K562 (cell line): ENCODE measurements around the gene MKS1. TPM values are rescaled to one million over a fixed set of nuclear protein-coding genes. Genes with fewer than 3 reads are reported as not detected.

Experiments
- ATAC-seq: fragments of 200-7000 bp; cut with Tn5 transposase; 3 replicates; pipeline ENCODE4 v1.9.1; 2020; ENCODE audit warnings: moderate library complexity
- BruUV-seq: library from RNA; stranded (reverse); fragments of 400-500 nt; replicated peaks from 2 replicates; lab custom pipeline; 2021; lab: Mats Ljungman, UMichigan
- CTCF ChIA-PET: fragments of 300-600 bp; formaldehyde crosslinking; extraction: SDS; loops from one replicate; lab custom pipeline; 2021; ENCODE audit warnings: low intra/inter-chr PET ratio; lab: Yijun Ruan, JAX
- POLR2A ChIA-PET: fragments of 300-600, 350-650 bp; sonication (Branson Sonifier 250); formaldehyde crosslinking; extraction: SDS; loops from one replicate; lab custom pipeline; 2021; ENCODE audit warnings: antibody characterized with exemption, inconsistent platforms; lab: Yijun Ruan, JAX
- DNase-seq, 4 experiments: peaks; one replicate each; pipeline versions ENCODE4 v3.0.0 to v3.0.0-alpha.2; 2011 to 2018; ENCODE audit warnings: low spot score in 3 of 4, mixed read lengths in 3 of 4; ENCODE audit errors: extremely low read depth in 1 of 4
- FAIRE-seq: peaks from 2 replicates; lab custom pipeline; 2011; peaks lifted over from hg19 to GRCh38; lab: Jason Lieb, UNC
- H2AFZ ChIP-seq: 2 replicates; pipeline ENCODE4 v1.6.0; 2011; ENCODE audit warnings: low read depth, low read length, control low read depth, inconsistent platforms
- H3K27ac ChIP-seq: fragments of 200-600 bp; 3 replicates; pipeline ENCODE4 v1.8.0; 2011; ENCODE audit warnings: low read depth, mild to moderate bottlenecking, control low read depth, inconsistent platforms, low read length, moderate library complexity, mixed read lengths; ENCODE audit errors: extremely low read depth
- H3K27me3 ChIP-seq, 2 experiments: fragments of 300-600 bp in 1 of 2; 2 replicates in 1 of 2; 3 replicates in 1 of 2; pipeline versions ENCODE4 v1.6.0 to v1.8.0; 2011; ENCODE audit warnings: inconsistent platforms in 2 of 2, low read length in 2 of 2, mild to moderate bottlenecking in 1 of 2, mixed read lengths in 1 of 2, moderate library complexity in 1 of 2; ENCODE audit not compliant: control insufficient read depth in 2 of 2, insufficient read depth in 2 of 2
- H3K36me3 ChIP-seq: fragments of 300-600 bp; 3 replicates; pipeline ENCODE4 v1.8.0; 2011; ENCODE audit warnings: mild to moderate bottlenecking, low read length, inconsistent platforms; ENCODE audit not compliant: control insufficient read depth, insufficient read depth
- H3K4me1 ChIP-seq, 2 experiments: fragments of 200-600 bp in 1 of 2; replicated peaks in 1 of 2; 2 replicates in 1 of 2; 3 replicates in 1 of 2; pipeline versions ENCODE4 v1.5.1 to v1.8.0; 2011; ENCODE audit warnings: inconsistent platforms in 2 of 2, low read length in 2 of 2, mild to moderate bottlenecking in 1 of 2, mixed read lengths in 1 of 2, moderate library complexity in 1 of 2; ENCODE audit not compliant: control insufficient read depth in 2 of 2, insufficient read depth in 2 of 2
- H3K4me2 ChIP-seq: 2 replicates; pipeline ENCODE4 v1.6.1; 2011; ENCODE audit warnings: low read length, control low read depth, inconsistent platforms, mixed read lengths; ENCODE audit not compliant: insufficient read depth
- H3K4me3 ChIP-seq: fragments of 200-600 bp; sonication (generic), shearing (Covaris generic); 2 replicates; pipeline ENCODE4 v1.5.1; 2016; ENCODE audit warnings: control low read depth, inconsistent platforms
- H3K79me2 ChIP-seq: fragments of 200-600 bp; 3 replicates; pipeline ENCODE4 v1.8.0; 2011; ENCODE audit warnings: low read length, inconsistent platforms; ENCODE audit not compliant: control insufficient read depth, insufficient read depth
- H3K9ac ChIP-seq, 2 experiments: 2 replicates each; pipeline versions ENCODE4 v1.6.0 to v1.6.1; 2011; ENCODE audit warnings: low read depth in 2 of 2, low read length in 2 of 2, control low read depth in 1 of 2, inconsistent platforms in 1 of 2, mild to moderate bottlenecking in 1 of 2, mixed read lengths in 1 of 2; ENCODE audit not compliant: insufficient read depth in 1 of 2
- H3K9me1 ChIP-seq: one replicate; pipeline ENCODE4 v1.6.0; 2011; ENCODE audit warnings: inconsistent platforms, mild to moderate bottlenecking, low read length, moderate library complexity; ENCODE audit not compliant: control insufficient read depth, insufficient read depth
- H3K9me3 ChIP-seq: replicated peaks from 2 replicates; pipeline ENCODE4 v1.5.1; 2011; ENCODE audit warnings: low read depth, low read length, inconsistent platforms; ENCODE audit not compliant: control insufficient read depth, insufficient read depth
- H4K20me1 ChIP-seq: replicated peaks from 2 replicates; pipeline ENCODE4 v1.6.1; 2011; ENCODE audit warnings: low read length, inconsistent platforms, mixed read lengths; ENCODE audit not compliant: control insufficient read depth, insufficient read depth
- FOXK1 ChIP-seq: sonication (generic); formaldehyde crosslinking; IDR thresholded peaks from 2 replicates; pipeline ENCODE4 v1.8.0; 2022; ENCODE audit warnings: missing genetic modification reagents, mild to moderate bottlenecking, borderline replicate concordance
- LEF1 ChIP-seq: fragments of 450-650 bp; IDR thresholded peaks from 2 replicates; pipeline ENCODE4 v1.6.1; 2016; ENCODE audit warnings: mild to moderate bottlenecking
- NCOA4 ChIP-seq: fragments of 450-650 bp; IDR thresholded peaks from 2 replicates; pipeline ENCODE4 v1.6.1; 2018; ENCODE audit warnings: mild to moderate bottlenecking; ENCODE audit not compliant: partially characterized antibody
- SIX5 ChIP-seq, 2 experiments: IDR thresholded peaks; 2 replicates each; pipeline ENCODE4 v1.6.1; 2011; ENCODE audit warnings: low read length in 2 of 2, borderline replicate concordance in 1 of 2, low read depth in 1 of 2, mild to moderate bottlenecking in 1 of 2, moderate library complexity in 1 of 2; ENCODE audit not compliant: insufficient read depth in 1 of 2
- WGBS: fragments of 100-300 bp; shearing (Covaris generic); methylation state at CpG from one replicate; pipeline ENCODE4 v1.1.6; 2016; ENCODE audit warnings: low coverage, mixed read lengths; ENCODE audit not compliant: insufficient coverage; ENCODE audit errors: missing lambda C conversion rate; 5-methylcytosine and 5-hydroxymethylcytosine counted together
- in situ Hi-C: fragments of 300-500 bp; cut with MboI; formaldehyde crosslinking; loops from 4 replicates; pipeline ENCODE4 v1.15.0; 2018; ENCODE audit warnings: inconsistent platforms, mixed read lengths
- intact Hi-C: fragments of 100-400 bp; cut with micrococcal nuclease; formaldehyde crosslinking; loops from 2 replicates; pipeline ENCODE4 v1.14.2; 2022
- polyA plus RNA-seq, 8 experiments: library from polyadenylated mRNA; depleted of rRNA in 4 of 8; stranded (reverse) in 5 of 8; unstranded in 3 of 8; fragments of >200 nt; fragmentation: Nextera tagmentation in 2 of 8; fragmentation: Illumina TruSeq in 1 of 8; extraction: Ambion mirVana in 2 of 8; extraction: Trizol in 1 of 8; gene quantifications; 2 replicates each; pipeline versions ENCODE4 v1.2.1 to v1.2.3, GENCODE V29; 2011 to 2014; ENCODE audit warnings: inconsistent platforms in 1 of 8, missing spikeins in 1 of 8
- total RNA-seq, 7 experiments: library from RNA; depleted of rRNA in 6 of 7; stranded (reverse); fragments of >200 nt in 6 of 7; fragmentation: Illumina TruSeq in 2 of 7; extraction: Trizol in 2 of 7; gene quantifications; 2 replicates each; pipeline versions ENCODE4 v1.2.1 to v1.2.3, GENCODE V29; 2011 to 2021; ENCODE audit warnings: low replicate concordance in 1 of 7

The MKS1 gene
- total and polyA plus RNA-seq, 9 of the 15 experiments (the other 6 are each of a cell fraction or from before 2014, with no cell fraction given) = 16.3 to 31.0 (median 25.9) TPM

DNA sequence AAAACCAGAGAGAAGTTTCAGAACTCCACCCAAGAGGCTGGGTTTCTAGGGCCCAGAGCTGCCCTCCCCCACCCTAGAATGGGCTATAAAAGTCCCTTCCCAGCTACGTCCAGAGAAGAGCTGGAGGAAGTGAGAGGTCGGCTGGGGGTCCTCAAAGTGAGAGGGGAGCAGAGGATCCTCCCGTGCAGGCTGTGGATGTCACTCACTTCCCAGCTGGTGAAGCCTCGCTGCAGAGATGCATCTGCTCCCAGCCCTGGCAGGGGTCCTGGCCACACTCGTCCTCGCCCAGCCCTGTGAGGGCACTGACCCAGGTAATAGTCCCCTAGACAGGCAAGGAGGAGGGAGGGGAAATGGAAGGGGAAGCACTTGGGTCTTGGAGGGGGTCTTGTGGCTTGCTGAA is 26.4 kb downstream of the MKS1 start, which contains the start of gene EPX:
Gene EPX, plus strand, starts transcription at position 115 of the 400 bp plus-strand sequence. Its CDS starts 121 bp downstream, at position 236.
- BruUV-seq = no TSS peak
- H3K27ac ChIP-seq = no peak within 1 kb of the TSS
- intact Hi-C loops (no loop called here), in situ Hi-C loops (no loop called here)
- H2AFZ ChIP-seq = peak within 1 kb of the TSS; percentile 38; the same call in 1 of the 2 replicates
- WGBS = 35% methylated on average over 4 of the region's 6 CpGs
- H3K9me1 ChIP-seq = no peaks in the 10 kb centered on the region
- FAIRE-seq = no peak
- H3K79me2 ChIP-seq = no peaks in the 10 kb centered on the region
- H3K9me3 ChIP-seq = no peaks in the 10 kb centered on the region
- no peak for TF ChIP-seq SIX5 (IDR thresholded peaks at IDR 0.05; ENCODE audit: borderline replicate concordance in 1 of 2, insufficient read depth in 1 of 2, low read depth in 1 of 2, low read length in 2 of 2)
- TF ChIP-seq LEF1 = no peak
- no peak for TF ChIP-seq NCOA4
- TF ChIP-seq FOXK1 = no peak
- H3K9ac ChIP-seq = peak within 1 kb of the TSS in 1 of 2 experiments; percentile 20; a peak in 2 of 4 replicates
- ATAC-seq = no peak
- H3K4me2 ChIP-seq = no peak within 1 kb of the TSS
- peaks cover 0 to 4% of the 10 kb centered on the region in 2 experiments; a peak in 2 of 5 replicates for H3K27me3 ChIP-seq
- no peak within 1 kb of the TSS for H3K4me3 ChIP-seq
- CTCF ChIA-PET = no interaction called here
- no peaks in the 10 kb centered on the region for H3K36me3 ChIP-seq
- no peaks in the 10 kb centered on the region; the same call in 1 of the 2 replicates for H4K20me1 ChIP-seq
- POLR2A ChIA-PET = interaction anchor here (0.7 kb wide), 1 partner anchor 204 kb away, joined by 3 read pairs; no protein-coding TSS in a partner anchor
- H3K4me1 ChIP-seq = peaks cover 26 to 44% of the 10 kb centered on the region in 2 experiments
- DNase-seq = no peak
